Activated CD8-positive, alpha-beta T cell treated with anti-CD3 and anti-CD28 coated beads for 36 hours (primary cell): ENCODE results near the gene INTS2. TPM values are rescaled to one million over a fixed set of nuclear protein-coding genes. Genes with fewer than 3 reads are reported as not detected.
"Not testable (repeated sequence)": the region's sequence is repeated elsewhere in the genome, so short reads cannot be mapped to it uniquely, and the experiment has no call there.

Experiments used
- ATAC-seq: fragments of 200-7000 bp; cut with Tn5 transposase; one replicate; pipeline ENCODE4 v1.10.0; 2021; ENCODE audit warnings: mild to moderate bottlenecking, moderate library complexity
- CTCF ChIA-PET: fragments of 350-600 bp; sonication (Branson Sonifier 250); formaldehyde crosslinking; loops from one replicate; lab custom pipeline; 2021; ENCODE audit warnings: antibody characterized with exemption; lab: Charles Lee
- POLR2A ChIA-PET: fragments of 350-600 bp; sonication (Branson Sonifier 250); formaldehyde crosslinking; loops from one replicate; lab custom pipeline; 2021; ENCODE audit warnings: antibody characterized with exemption; lab: Charles Lee
- DNase-seq: peaks from one replicate; pipeline ENCODE4 v3.0.0-alpha.2; 2020
- H3K27ac Mint-ChIP-seq: one replicate; pipeline ENCODE4 v1.8.0; 2021; ENCODE audit warnings: mild to moderate bottlenecking, mixed read lengths
- H3K27me3 Mint-ChIP-seq: one replicate; pipeline ENCODE4 v1.8.0; 2021; ENCODE audit warnings: mixed read lengths
- H3K36me3 Mint-ChIP-seq: one replicate; pipeline ENCODE4 v1.8.0; 2021; ENCODE audit warnings: low read depth, mixed read lengths
- H3K4me1 Mint-ChIP-seq: one replicate; pipeline ENCODE4 v1.8.0; 2021; ENCODE audit warnings: low read depth, mixed read lengths
- H3K4me3 Mint-ChIP-seq: one replicate; pipeline ENCODE4 v1.8.0; 2021; ENCODE audit warnings: mild to moderate bottlenecking, moderate library complexity, mixed read lengths
- H3K9me3 Mint-ChIP-seq: one replicate; pipeline ENCODE4 v1.8.0; 2021; ENCODE audit warnings: mixed read lengths
- intact Hi-C: fragments of 100-400 bp; cut with micrococcal nuclease; formaldehyde crosslinking; loops from one replicate; pipeline ENCODE4 v1.10.0; 2022
- total RNA-seq, 2 experiments: library from RNA; stranded (reverse); gene quantifications; one replicate each; pipeline ENCODE4 v1.2.3, GENCODE V29; 2021
- TF ChIP-seq, protein P1 (sequence below): fragments of 200-600 bp; IDR thresholded peaks from one replicate; pipeline ENCODE4 v1.8.0; 2022; ENCODE audit warnings: antibody characterized with exemption, mild to moderate bottlenecking

Gene INTS2
- total RNA-seq, 2 experiments from 2014 or later: 30.7 to 33.5 TPM

DNA sequence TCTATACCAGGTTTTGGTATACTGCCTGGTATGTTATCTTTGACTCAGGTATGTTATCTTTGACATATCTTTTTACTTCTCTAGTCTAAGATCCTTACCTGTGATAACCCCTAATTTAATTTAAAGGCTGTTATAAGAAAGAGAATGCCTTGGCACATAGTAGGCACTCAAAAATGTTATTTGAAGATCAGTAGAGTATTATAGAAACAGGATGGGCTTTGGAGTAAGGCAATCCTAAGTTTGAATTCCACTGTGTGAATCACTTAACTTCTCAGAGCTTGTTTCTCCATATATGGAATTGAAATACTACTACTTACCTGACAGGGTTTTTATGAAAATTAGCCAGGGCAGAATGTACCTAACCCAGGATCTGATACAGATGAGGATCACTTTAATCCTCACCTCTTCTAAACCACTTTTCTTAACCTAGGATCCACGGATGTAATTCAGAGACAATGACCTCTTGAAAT, 65.6 kb downstream of the INTS2 start:
- Mint-ChIP-seq H3K27me3 (no peaks in the 10 kb centered on the region), H3K36me3 (peaks cover 16% of the 10 kb centered on the region), H3K27ac (peak overlapping the region; percentile 97), H3K4me1 (peaks cover 26% of the 10 kb centered on the region), H3K4me3 (peak overlapping the region; percentile 99), H3K9me3 (no peaks in the 10 kb centered on the region)
- ChIA-PET POLR2A (interaction anchor here (1.1 to 1.4 kb wide), 2 partner anchors 20 to 23 kb away, joined by 3 to 4 read pairs; no protein-coding TSS in a partner anchor), CTCF (interaction anchor here (0.7 to 2.5 kb wide), 4 partner anchors 11 to 227 kb away, joined by 3 to 7 read pairs (median 4); no protein-coding TSS in a partner anchor)
- intact Hi-C loops: no loop called here
- ATAC-seq (no peak), DNase-seq (no peak)
- TF ChIP-seq, protein P1, sequence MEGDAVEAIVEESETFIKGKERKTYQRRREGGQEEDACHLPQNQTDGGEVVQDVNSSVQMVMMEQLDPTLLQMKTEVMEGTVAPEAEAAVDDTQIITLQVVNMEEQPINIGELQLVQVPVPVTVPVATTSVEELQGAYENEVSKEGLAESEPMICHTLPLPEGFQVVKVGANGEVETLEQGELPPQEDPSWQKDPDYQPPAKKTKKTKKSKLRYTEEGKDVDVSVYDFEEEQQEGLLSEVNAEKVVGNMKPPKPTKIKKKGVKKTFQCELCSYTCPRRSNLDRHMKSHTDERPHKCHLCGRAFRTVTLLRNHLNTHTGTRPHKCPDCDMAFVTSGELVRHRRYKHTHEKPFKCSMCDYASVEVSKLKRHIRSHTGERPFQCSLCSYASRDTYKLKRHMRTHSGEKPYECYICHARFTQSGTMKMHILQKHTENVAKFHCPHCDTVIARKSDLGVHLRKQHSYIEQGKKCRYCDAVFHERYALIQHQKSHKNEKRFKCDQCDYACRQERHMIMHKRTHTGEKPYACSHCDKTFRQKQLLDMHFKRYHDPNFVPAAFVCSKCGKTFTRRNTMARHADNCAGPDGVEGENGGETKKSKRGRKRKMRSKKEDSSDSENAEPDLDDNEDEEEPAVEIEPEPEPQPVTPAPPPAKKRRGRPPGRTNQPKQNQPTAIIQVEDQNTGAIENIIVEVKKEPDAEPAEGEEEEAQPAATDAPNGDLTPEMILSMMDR: no peak

DNA sequence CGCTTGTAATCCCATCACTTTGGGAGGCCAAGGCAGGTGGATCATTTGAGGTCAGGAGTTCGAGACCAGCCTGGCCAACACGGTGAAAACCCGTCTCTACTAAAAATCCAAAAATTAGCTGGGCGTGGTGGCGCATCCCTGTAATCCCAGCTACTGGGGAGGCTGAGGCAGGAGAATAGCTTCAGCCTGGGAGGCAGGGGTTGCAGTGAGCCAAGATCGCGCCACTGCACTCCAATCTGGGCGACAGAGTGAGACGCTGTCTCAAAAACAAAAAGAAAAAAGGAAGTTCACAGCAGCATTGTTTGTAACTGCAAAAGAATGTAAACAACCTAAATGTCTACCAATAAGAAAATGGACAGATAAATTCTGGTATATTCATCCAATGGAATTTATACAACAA, 67.4 kb downstream of the INTS2 start:
- H3K4me3 Mint-ChIP-seq, CTCF ChIA-PET, DNase-seq, intact Hi-C loops, H3K27me3 Mint-ChIP-seq, H3K9me3 Mint-ChIP-seq, H3K27ac Mint-ChIP-seq, POLR2A ChIA-PET, ATAC-seq: not testable (repeated sequence)
- H3K4me1 Mint-ChIP-seq: peaks cover 26% of the 10 kb centered on the region
- peaks cover 24% of the 10 kb centered on the region for H3K36me3 Mint-ChIP-seq

DNA sequence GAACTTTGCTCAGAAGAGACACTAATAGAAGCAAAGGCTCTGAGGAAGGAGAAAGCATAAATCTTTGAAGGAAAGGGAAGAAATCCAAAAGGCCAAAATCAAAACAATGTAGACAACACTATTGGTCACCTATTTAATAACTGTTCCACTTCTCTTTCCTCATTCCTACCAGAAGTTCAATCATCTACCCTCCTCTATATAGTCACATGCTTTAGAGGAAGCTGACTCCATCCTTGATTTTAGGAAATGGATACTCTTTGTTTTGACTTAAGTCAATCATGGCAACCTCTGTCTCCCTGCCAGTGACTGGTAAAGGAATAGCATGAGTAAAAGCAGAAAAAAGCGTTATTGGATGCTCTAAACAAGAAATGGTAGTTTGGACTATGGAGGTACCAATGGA, 71.7 kb downstream of the INTS2 start:
- ChIA-PET POLR2A (no interaction called here), CTCF (no interaction called here)
- no peak overlapping the region for H3K27ac Mint-ChIP-seq
- TF ChIP-seq, protein P1: no peak
- no peaks in the 10 kb centered on the region for H3K27me3 Mint-ChIP-seq
- peaks cover 35% of the 10 kb centered on the region for H3K36me3 Mint-ChIP-seq
- H3K9me3 Mint-ChIP-seq: no peaks in the 10 kb centered on the region
- intact Hi-C loops: no loop called here
- no peaks in the 10 kb centered on the region for H3K4me1 Mint-ChIP-seq
- DNase-seq (no peak), ATAC-seq (no peak)
- H3K4me3 Mint-ChIP-seq: no peak overlapping the region

DNA sequence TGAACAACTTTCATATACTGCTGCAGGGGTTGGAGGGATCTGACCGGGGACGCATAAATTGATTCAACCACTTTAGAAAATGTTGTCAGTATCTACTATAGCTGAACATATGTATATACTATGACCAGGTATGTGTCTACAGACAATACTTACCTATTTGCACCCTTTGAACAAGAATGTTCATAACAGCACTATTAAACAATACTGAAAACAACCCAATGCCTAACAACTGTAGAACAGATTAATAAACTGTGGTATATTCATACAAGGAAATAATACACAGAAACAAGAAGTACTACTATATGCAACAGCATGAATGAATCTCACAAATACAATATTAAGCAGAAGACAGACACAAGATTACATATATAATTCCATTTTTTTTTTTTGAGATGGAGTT, 74.9 kb downstream of the INTS2 start:
- H3K27me3 Mint-ChIP-seq: no peaks in the 10 kb centered on the region
- ChIA-PET CTCF (no interaction called here), POLR2A (no interaction called here)
- DNase-seq (no peak), ATAC-seq (no peak)
- H3K4me3 Mint-ChIP-seq: no peak overlapping the region
- H3K27ac Mint-ChIP-seq: no peak overlapping the region
- H3K4me1 Mint-ChIP-seq: no peaks in the 10 kb centered on the region
- peaks cover 33% of the 10 kb centered on the region for H3K36me3 Mint-ChIP-seq
- intact Hi-C loops: no loop called here
- TF ChIP-seq, protein P1: no peak
- no peaks in the 10 kb centered on the region for H3K9me3 Mint-ChIP-seq

DNA sequence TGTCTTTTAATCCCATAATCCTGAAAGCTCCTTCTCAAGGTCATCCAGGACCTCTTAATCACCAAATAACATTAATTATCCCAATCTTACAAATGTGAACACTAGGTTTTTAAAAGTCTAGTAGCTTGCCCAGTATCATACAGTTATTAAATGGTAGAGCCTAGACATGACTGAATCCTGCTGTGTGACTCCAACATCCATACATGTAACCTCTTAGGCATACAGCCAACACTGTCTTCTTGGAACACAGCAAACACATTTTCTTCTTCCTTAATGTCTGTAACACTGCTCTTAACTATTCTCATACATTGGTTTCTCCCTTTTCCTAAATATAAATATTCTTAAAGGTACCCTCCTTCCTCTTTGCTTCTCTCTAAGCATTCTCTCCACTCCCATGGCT, 78.1 kb downstream of the INTS2 start:
- H3K27ac Mint-ChIP-seq: no peak overlapping the region
- no peaks in the 10 kb centered on the region for H3K27me3 Mint-ChIP-seq
- DNase-seq: no peak
- TF ChIP-seq, protein P1: no peak
- ChIA-PET POLR2A (no interaction called here), CTCF (no interaction called here)
- intact Hi-C loops: no loop called here
- no peak overlapping the region for H3K4me3 Mint-ChIP-seq
- H3K36me3 Mint-ChIP-seq: peaks cover 37% of the 10 kb centered on the region
- no peaks in the 10 kb centered on the region for H3K4me1 Mint-ChIP-seq
- no peak for ATAC-seq
- no peaks in the 10 kb centered on the region for H3K9me3 Mint-ChIP-seq
